ENCODE data around the gene STKLD1. TPM values are rescaled to one million over a fixed set of nuclear protein-coding genes. Genes with fewer than 3 reads are reported as not detected.
A peak's percentile ranks its signal among the peaks of the same experiment; 100 is the strongest.

STKLD1 gene
- polyA plus RNA-seq, 4 donors: 0.79 to 8.1 (median 3.0) TPM

GRCh38 chr9:133406480-133407307 is 30.5 kb downstream of the STKLD1 start:
- FAIRE-seq: no peak

GRCh38 chr9:133408042-133408441 is 31.9 kb downstream of the STKLD1 start:
- no peaks in the 10 kb centered on the region for H3K4me1 ChIP-seq (ENCODE audit: control insufficient read depth in 3 of 3, insufficient read depth in 2 of 3, low read depth in 1 of 3, low read length in 2 of 3)
- 91 to 96% (median 95%) methylated on average over 1 of the region's 1 CpG for WGBS, 3 donors
- H3K27ac ChIP-seq (ENCODE audit: low read depth in 1 of 3, low read length in 2 of 3): no peak overlapping the region
- DNase-seq (no peak), FAIRE-seq (no peak)
- H3K4me3 ChIP-seq (ENCODE audit: low read depth in 1 of 3, low read length in 3 of 3): no peak overlapping the region
- H3K9me3 ChIP-seq (ENCODE audit: control insufficient read depth in 2 of 2, insufficient read depth in 1 of 2, low read depth in 1 of 2, low read length in 1 of 2): no peaks in the 10 kb centered on the region
- no peaks in the 10 kb centered on the region for H3K27me3 ChIP-seq (ENCODE audit: control insufficient read depth in 3 of 3, insufficient read depth in 3 of 3, low read length in 3 of 3)
- H3K36me3 ChIP-seq (ENCODE audit: control insufficient read depth in 3 of 3, insufficient read depth in 2 of 3, low read depth in 1 of 3, low read length in 3 of 3): peaks cover 19 to 88% (median 22%) of the 10 kb centered on the region in 3 donors

More at GRCh38 chr9:133406480-133407307, 30.5 kb downstream of the STKLD1 start:
- peak; percentile 79 to 85 for DNase-seq
- WGBS, 3 donors: 50 to 53% (median 51%) methylated on average over 24 of the region's 24 CpGs
- Histone ChIP-seq H3K9me3 (ENCODE audit: control insufficient read depth in 2 of 2, insufficient read depth in 1 of 2, low read depth in 1 of 2, low read length in 1 of 2) (no peaks in the 10 kb centered on the region), H3K27me3 (ENCODE audit: control insufficient read depth in 3 of 3, insufficient read depth in 3 of 3, low read length in 3 of 3) (no peaks in the 10 kb centered on the region), H3K4me1 (ENCODE audit: control insufficient read depth in 3 of 3, insufficient read depth in 2 of 3, low read depth in 1 of 3, low read length in 2 of 3) (no peaks in the 10 kb centered on the region), H3K4me3 (ENCODE audit: low read depth in 1 of 3, low read length in 3 of 3) (no peak overlapping the region), H3K27ac (ENCODE audit: low read depth in 1 of 3, low read length in 2 of 3) (no peak overlapping the region), H3K36me3 (ENCODE audit: control insufficient read depth in 3 of 3, insufficient read depth in 2 of 3, low read depth in 1 of 3, low read length in 3 of 3) (peaks cover 16 to 87% (median 19%) of the 10 kb centered on the region in 3 donors)

- Histone ChIP-seq H3K4me1 (ENCODE audit: control insufficient read depth in 3 of 3, insufficient read depth in 2 of 3, low read depth in 1 of 3, low read length in 2 of 3) (peaks cover 0 to 13% (median 4%) of the 10 kb centered on the region in 3 donors), H3K27ac (ENCODE audit: low read depth in 1 of 3, low read length in 2 of 3) (no peak overlapping the region), H3K36me3 (ENCODE audit: control insufficient read depth in 3 of 3, insufficient read depth in 2 of 3, low read depth in 1 of 3, low read length in 3 of 3) (peaks cover 14 to 56% (median 23%) of the 10 kb centered on the region in 3 donors), H3K27me3 (ENCODE audit: control insufficient read depth in 3 of 3, insufficient read depth in 3 of 3, low read length in 3 of 3) (no peaks in the 10 kb centered on the region), H3K9me3 (ENCODE audit: control insufficient read depth in 2 of 2, insufficient read depth in 1 of 2, low read depth in 1 of 2, low read length in 1 of 2) (no peaks in the 10 kb centered on the region), H3K4me3 (ENCODE audit: low read depth in 1 of 3, low read length in 3 of 3) (no peak overlapping the region)
- no peak for DNase-seq
- 67 to 79% (median 76%) methylated on average over 1 of the region's 1 CpG for WGBS, 3 donors
- no peak for FAIRE-seq
Measured at GRCh38 chr9:133415170-133415569, 39.0 kb downstream of the STKLD1 start.

GRCh38 chr9:133417541-133418461 is 41.6 kb downstream of the STKLD1 start, which contains the start of gene REXO4:
Gene REXO4 (minus strand): TSS chr9:133418010. CDS start chr9:133417844, 166 bp downstream.
- H3K27me3 ChIP-seq (ENCODE audit: control insufficient read depth in 3 of 3, insufficient read depth in 3 of 3, low read length in 3 of 3): no peaks in the 10 kb centered on the region
- FAIRE-seq (no peak), DNase-seq (peak; percentile 91 to 95)
- H3K9me3 ChIP-seq (ENCODE audit: control insufficient read depth in 2 of 2, insufficient read depth in 1 of 2, low read depth in 1 of 2, low read length in 1 of 2): no peaks in the 10 kb centered on the region
- 2 to 3% (median 2%) methylated on average over 72 to 75 of the region's 75 CpGs for WGBS, 3 donors
- peak within 1 kb of the TSS; percentile 80 to 89 (median 85) for H3K4me3 ChIP-seq (ENCODE audit: low read depth in 1 of 3, low read length in 3 of 3)
- H3K4me1 ChIP-seq (ENCODE audit: control insufficient read depth in 3 of 3, insufficient read depth in 2 of 3, low read depth in 1 of 3, low read length in 2 of 3): peaks cover 0 to 14% (median 4%) of the 10 kb centered on the region in 3 donors
- peaks cover 3 to 31% (median 9%) of the 10 kb centered on the region in 3 donors for H3K36me3 ChIP-seq (ENCODE audit: control insufficient read depth in 3 of 3, insufficient read depth in 2 of 3, low read depth in 1 of 3, low read length in 3 of 3)
- peak within 1 kb of the TSS; percentile 78 to 89 (median 86) for H3K27ac ChIP-seq (ENCODE audit: low read depth in 1 of 3, low read length in 2 of 3)

GRCh38 chr9:133419005-133419404 is 42.8 kb downstream of the STKLD1 start:
- no peak for FAIRE-seq

GRCh38 chr9:133420392-133420827 is 44.2 kb downstream of the STKLD1 start:
- H3K27ac ChIP-seq (ENCODE audit: low read depth in 1 of 3, low read length in 2 of 3): no peak overlapping the region
- DNase-seq (no peak), FAIRE-seq (no peak)
- WGBS, 3 donors: 51 to 72% (median 59%) methylated on average over 5 of the region's 5 CpGs
- no peaks in the 10 kb centered on the region for H3K27me3 ChIP-seq (ENCODE audit: control insufficient read depth in 3 of 3, insufficient read depth in 3 of 3, low read length in 3 of 3)
- no peaks in the 10 kb centered on the region for H3K9me3 ChIP-seq (ENCODE audit: control insufficient read depth in 2 of 2, insufficient read depth in 1 of 2, low read depth in 1 of 2, low read length in 1 of 2)
- peaks cover 0 to 11% (median 0%) of the 10 kb centered on the region in 3 donors for H3K36me3 ChIP-seq (ENCODE audit: control insufficient read depth in 3 of 3, insufficient read depth in 2 of 3, low read depth in 1 of 3, low read length in 3 of 3)
- no peak overlapping the region for H3K4me3 ChIP-seq (ENCODE audit: low read depth in 1 of 3, low read length in 3 of 3)
- H3K4me1 ChIP-seq (ENCODE audit: control insufficient read depth in 3 of 3, insufficient read depth in 2 of 3, low read depth in 1 of 3, low read length in 2 of 3): peaks cover 0 to 14% (median 4%) of the 10 kb centered on the region in 3 donors

More at GRCh38 chr9:133419005-133419404, 42.8 kb downstream of the STKLD1 start:
- peaks cover 0 to 20% (median 6%) of the 10 kb centered on the region in 3 donors for H3K36me3 ChIP-seq (ENCODE audit: control insufficient read depth in 3 of 3, insufficient read depth in 2 of 3, low read depth in 1 of 3, low read length in 3 of 3)
- DNase-seq: peak; percentile 63 to 86
- H3K4me3 ChIP-seq (ENCODE audit: low read depth in 1 of 3, low read length in 3 of 3): peak overlapping the region in 1 of 3 donors; percentile 89
- no peaks in the 10 kb centered on the region for H3K9me3 ChIP-seq (ENCODE audit: control insufficient read depth in 2 of 2, insufficient read depth in 1 of 2, low read depth in 1 of 2, low read length in 1 of 2)
- WGBS, 3 donors: 10 to 51% (median 39%) methylated on average over 13 of the region's 13 CpGs
- H3K4me1 ChIP-seq (ENCODE audit: control insufficient read depth in 3 of 3, insufficient read depth in 2 of 3, low read depth in 1 of 3, low read length in 2 of 3): peaks cover 0 to 14% (median 4%) of the 10 kb centered on the region in 3 donors
- no peaks in the 10 kb centered on the region for H3K27me3 ChIP-seq (ENCODE audit: control insufficient read depth in 3 of 3, insufficient read depth in 3 of 3, low read length in 3 of 3)
- H3K27ac ChIP-seq (ENCODE audit: low read depth in 1 of 3, low read length in 2 of 3): peak overlapping the region; percentile 78 to 89 (median 86)

- H3K4me3 ChIP-seq (ENCODE audit: low read depth in 1 of 3, low read length in 3 of 3): no peak within 1 kb of the TSS
- peaks cover 0 to 9% (median 2%) of the 10 kb centered on the region in 3 donors for H3K4me1 ChIP-seq (ENCODE audit: control insufficient read depth in 3 of 3, insufficient read depth in 2 of 3, low read depth in 1 of 3, low read length in 2 of 3)
- FAIRE-seq (no peak), DNase-seq (no peak)
- no peaks in the 10 kb centered on the region for H3K9me3 ChIP-seq (ENCODE audit: control insufficient read depth in 2 of 2, insufficient read depth in 1 of 2, low read depth in 1 of 2, low read length in 1 of 2)
- no peaks in the 10 kb centered on the region for H3K27me3 ChIP-seq (ENCODE audit: control insufficient read depth in 3 of 3, insufficient read depth in 3 of 3, low read length in 3 of 3)
- 59 to 76% (median 74%) methylated on average over 23 of the region's 23 CpGs for WGBS, 3 donors
- no peaks in the 10 kb centered on the region for H3K36me3 ChIP-seq (ENCODE audit: control insufficient read depth in 3 of 3, insufficient read depth in 2 of 3, low read depth in 1 of 3, low read length in 3 of 3)
- H3K27ac ChIP-seq (ENCODE audit: low read depth in 1 of 3, low read length in 2 of 3): peak within 1 kb of the TSS in 1 of 3 donors; percentile 27
Measured at GRCh38 chr9:133421615-133422542, 45.7 kb downstream of the STKLD1 start, which contains the start of gene ADAMTS13. Gene ADAMTS13 (plus strand): TSS chr9:133422367. CDS start chr9:133422444, 77 bp downstream.
